ENCODE measurements around the gene NCAN.
"Not testable (repeated sequence)": the region's sequence is repeated elsewhere in the genome, so short reads cannot be mapped to it uniquely, and the experiment has no call there.

NCAN gene

DNA sequence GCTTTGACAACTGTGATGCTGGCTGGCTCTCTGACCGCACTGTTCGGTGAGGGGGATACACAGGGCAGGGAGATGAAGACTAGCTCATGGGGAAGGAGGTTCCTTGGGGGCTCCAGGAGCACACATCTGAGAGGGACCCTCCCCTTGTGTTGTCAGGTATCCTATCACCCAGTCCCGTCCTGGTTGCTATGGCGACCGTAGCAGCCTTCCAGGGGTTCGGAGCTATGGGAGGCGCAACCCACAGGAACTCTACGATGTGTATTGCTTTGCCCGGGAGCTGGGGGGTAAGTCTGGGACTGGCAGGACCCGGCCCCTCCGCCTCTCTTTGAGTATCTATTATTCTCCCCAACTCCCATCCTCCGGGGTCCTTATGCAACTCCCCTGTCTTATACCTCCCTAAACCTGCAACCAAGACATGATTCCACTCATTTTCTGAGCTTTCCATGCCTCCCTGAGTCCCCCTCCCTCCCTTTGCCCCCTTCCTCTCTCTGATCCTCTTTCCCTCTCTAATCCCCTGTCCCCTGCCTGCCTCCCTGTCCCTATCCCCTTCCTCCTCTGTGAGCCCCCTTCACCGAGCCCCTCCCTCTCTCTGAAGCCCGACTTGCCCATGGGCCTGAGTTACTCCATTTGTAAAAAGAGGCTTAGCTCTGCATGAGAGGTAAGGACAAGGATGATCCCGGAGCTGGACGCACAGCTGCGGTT lies 12.5 kb downstream of the NCAN start:
- DNase-seq (ENCODE audit: low spot score) = no peak

DNA sequence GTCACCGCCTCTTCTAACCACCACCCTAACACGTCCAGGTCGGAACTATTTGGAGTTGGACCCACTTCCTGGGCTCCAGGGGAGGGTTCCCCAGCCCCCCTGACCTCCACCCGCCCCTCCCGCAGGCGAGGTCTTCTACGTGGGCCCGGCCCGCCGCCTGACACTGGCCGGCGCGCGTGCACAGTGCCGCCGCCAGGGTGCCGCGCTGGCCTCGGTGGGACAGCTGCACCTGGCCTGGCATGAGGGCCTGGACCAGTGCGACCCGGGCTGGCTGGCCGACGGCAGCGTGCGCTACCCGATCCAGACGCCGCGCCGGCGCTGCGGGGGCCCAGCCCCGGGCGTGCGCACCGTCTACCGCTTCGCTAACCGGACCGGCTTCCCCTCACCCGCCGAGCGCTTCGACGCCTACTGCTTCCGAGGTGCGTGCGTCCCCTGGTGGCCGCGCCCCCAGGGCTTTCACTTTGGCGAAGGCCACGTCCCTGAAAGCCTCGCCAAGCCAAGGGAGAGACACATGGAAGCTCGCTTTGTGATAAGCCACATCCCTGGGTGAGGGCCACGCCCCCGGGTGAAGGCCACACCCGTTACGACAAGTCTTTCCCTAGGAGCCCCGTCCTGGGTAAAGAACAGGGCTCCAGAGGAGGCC lies 13.2 kb downstream of the NCAN start:
- peak; percentile 93 for DNase-seq (ENCODE audit: low spot score)

DNA sequence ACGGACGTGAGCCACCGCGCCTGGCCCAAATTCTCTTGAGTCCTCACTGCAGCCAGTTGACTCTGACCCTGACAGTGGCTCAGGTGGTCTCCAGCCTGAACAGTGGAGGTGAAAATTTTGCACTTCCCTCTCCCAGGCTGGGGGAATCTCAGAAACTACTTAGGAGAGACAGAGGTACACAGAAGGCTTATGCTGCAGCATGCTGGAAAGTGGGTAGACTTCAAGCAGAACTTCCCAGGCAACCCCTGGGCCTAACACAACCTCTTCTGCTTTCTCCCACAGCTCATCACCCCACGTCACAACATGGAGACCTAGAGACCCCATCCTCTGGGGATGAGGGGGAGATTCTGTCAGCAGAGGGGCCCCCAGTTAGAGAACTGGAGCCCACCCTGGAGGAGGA lies 14.4 kb downstream of the NCAN start:
- DNase-seq (ENCODE audit: low spot score) = no peak

DNA sequence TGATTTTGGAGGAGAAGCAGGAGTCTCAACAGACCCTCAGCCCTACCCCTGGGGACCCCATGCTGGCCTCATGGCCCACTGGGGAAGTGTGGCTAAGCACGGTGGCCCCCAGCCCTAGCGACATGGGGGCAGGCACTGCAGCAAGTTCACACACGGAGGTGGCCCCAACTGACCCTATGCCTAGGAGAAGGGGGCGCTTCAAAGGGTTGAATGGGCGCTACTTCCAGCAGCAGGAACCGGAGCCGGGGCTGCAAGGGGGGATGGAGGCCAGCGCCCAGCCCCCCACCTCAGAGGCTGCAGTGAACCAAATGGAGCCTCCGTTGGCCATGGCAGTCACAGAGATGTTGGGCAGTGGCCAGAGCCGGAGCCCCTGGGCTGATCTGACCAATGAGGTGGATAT lies 14.9 kb downstream of the NCAN start:
- DNase-seq (ENCODE audit: low spot score) = no peak

DNA sequence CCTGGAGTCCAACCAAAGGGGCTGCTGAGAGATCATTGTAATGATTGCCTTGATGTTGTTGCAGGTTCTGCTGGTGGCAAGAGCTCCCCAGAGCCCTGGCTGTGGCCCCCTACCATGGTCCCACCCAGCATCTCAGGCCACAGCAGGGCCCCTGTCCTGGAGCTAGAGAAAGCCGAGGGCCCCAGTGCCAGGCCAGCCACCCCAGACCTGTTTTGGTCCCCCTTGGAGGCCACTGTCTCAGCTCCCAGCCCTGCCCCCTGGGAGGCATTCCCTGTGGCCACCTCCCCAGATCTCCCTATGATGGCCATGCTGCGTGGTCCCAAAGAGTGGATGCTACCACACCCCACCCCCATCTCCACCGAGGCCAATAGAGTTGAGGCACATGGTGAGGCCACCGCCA lies 15.5 kb downstream of the NCAN start:
- no peak for DNase-seq (ENCODE audit: low spot score)

DNA sequence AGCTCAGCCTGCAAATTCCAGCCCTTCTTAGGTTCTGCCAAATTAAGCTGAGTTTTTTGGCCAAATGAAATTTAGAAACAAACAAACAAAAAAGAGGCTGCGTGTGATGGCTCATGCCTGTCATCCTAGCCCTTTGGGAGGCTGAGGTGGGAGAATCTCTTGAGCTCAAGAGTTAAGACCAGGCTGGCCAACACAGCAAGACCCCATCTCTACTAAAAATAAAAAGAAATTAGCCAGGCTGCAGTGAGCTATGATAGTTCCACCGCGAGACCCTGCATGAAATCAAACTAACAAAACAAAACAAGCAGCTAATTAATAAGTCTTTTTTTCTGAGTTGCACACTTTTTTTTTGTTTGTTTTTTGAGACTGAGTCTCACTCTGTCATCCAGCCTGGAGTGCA lies 17.9 kb downstream of the NCAN start:
- DNase-seq (ENCODE audit: low spot score) = no peak

DNA sequence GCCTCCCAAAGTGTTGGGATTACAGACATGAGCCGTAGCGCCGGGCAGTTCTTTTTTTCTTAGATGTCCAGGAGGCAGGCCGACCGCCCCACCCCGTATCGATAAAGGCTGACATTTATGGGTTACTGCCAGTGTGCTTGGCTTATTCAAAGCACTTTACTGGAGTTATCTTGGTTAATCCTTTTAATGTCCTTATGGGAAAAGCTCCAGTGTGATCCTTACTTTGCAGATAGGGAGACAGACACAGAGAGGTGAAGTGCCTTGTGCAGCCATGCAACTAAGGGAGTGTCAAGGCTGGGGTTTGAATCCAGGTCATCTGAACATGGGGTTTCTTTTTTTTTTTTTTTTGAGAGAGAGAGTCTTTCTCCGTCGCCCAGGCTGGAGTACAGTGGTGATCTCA lies 19.2 kb downstream of the NCAN start:
- no peak for DNase-seq (ENCODE audit: low spot score)

DNA sequence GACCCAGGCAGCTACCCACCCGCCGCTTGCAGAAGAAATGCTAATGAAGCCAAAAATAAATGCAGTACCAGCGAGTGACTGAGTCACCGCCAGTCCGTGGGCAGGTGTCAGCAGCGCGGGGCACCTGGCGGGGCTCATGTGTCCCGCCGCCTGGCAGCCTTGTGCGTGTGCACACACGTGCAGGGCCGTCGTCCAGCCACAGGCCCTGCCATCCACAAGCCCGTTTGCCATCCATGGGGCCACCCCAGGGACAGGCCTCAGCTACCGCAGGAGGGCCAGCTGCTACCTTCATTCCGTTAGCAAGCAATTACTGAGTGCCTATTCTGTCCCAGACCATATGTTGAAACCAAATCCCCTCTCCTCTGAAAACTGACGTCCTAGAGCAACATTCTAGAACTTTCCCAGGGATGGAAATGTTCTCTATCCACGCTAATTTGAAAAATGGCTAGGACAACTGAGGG lies 20.5 kb downstream of the NCAN start:
- no peak for DNase-seq (ENCODE audit: low spot score)

DNA sequence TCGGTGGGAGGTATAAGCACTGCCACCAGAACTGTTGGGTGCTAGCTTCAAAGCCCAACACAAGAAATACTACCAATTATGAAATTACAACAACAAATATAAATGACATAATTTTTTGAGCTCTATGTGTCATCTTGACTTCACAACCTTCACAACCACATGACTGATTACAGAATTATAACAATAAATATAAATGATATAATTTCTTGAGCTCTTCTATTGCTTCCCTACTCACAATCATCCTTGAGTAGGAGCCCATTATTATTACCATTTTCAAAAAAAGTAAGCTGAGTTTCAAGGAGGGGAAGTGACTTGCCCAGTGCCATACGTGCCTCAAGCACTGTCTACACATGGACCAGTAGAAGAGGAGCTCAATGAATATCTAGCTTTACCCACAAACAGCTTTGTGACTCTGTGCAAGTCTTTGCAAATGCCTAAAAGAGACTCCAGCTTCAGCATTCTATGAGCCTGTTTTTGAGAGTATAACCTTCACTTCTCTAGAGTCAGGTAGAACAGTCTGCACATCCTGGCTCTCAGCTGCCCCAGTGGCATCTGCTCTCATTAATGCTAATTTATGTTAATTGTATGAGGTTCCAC lies 22.6 kb downstream of the NCAN start:
- DNase-seq (ENCODE audit: low spot score) = no peak

DNA sequence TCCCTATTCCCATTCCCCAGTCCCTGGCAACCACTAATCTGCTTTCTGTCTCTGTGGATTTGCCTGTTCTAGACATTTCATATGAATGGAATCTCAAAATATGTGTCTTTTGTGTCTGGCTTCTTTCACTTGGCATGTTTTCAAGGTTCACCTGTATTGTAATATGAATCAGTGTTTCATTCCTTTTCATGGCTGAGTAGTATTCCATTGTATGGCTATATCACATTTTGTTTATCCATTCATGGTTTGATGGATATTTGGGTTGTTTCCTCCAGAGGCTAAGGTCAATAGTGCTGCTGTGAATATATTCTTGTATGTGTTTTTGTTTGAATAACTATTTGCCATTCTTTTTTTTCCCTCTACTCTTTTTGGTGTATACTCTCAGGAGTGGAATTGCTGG lies 24.4 kb downstream of the NCAN start:
- no peak for DNase-seq (ENCODE audit: low spot score)

DNA sequence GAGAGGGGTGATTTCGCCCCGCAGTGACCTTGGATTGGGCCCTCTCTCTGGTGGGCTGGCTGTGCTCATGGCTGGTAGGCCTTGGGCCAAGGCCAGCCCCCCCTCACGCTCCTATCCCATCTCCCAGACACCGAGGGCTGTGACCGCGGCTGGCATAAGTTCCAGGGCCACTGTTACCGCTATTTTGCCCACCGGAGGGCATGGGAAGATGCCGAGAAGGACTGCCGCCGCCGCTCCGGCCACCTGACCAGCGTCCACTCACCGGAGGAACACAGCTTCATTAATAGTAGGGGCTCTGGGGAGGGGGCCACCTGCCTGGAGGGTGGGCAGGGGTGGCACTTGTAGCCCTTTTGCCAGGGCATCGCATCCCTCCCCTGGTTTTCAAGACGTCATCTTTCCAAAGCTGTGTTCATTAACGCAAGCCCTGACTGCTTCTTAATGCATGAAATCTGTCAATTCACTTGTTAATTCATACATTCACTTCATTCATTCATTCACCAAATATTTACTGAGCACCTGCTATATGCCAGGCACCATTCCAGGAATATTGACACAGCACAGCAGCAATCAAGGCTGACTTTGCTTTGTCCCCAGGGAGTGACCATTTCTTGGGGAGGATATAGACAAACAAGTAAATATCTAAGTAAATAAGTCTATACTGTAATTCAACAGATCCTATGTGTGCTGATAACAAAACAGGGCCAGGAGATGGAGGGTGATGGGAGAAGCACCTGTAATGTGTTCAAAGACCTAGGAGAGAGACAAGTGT lies 26.6 kb downstream of the NCAN start:
- no peak for DNase-seq (ENCODE audit: low spot score)

DNA sequence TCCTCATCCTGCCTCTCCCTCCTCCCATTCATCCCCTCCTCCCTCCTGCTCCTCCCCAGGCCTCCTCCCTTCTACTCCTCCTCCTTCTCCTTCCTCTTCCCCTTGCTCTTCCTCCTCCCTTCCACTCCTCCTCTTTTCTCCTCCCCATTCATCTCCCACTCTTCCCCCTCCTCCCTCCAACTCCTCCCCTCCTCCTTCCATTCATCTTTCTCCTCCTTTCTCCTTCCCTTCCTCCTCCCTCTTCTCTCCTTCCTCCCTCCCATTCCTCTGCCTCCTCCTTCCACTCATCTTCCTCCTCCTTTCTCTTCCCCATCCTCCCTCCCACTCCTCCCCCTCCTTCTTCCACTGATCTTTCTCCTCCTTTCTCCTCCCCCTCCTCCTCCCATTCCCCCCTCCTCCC lies 27.9 kb downstream of the NCAN start:
- DNase-seq (ENCODE audit: low spot score) = no peak

DNA sequence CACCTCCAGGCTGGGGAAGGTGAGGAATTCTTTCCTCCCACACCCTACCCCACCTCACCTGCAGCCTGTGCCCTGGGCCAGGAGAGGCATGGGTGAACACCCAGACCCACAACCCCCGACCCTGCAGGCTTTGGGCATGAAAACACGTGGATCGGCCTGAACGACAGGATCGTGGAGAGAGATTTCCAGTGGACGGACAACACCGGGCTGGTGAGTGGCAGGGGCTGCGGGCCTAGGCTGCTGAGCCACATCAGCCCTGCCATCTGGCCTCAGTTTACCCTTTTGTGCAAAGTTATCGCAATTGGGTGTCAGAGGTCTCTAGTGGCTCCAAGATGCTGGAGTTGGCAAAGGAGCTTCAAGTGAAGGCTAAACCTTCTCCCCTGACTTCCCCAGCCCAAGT lies 28.7 kb downstream of the NCAN start:
- DNase-seq (ENCODE audit: low spot score) = no peak

DNA sequence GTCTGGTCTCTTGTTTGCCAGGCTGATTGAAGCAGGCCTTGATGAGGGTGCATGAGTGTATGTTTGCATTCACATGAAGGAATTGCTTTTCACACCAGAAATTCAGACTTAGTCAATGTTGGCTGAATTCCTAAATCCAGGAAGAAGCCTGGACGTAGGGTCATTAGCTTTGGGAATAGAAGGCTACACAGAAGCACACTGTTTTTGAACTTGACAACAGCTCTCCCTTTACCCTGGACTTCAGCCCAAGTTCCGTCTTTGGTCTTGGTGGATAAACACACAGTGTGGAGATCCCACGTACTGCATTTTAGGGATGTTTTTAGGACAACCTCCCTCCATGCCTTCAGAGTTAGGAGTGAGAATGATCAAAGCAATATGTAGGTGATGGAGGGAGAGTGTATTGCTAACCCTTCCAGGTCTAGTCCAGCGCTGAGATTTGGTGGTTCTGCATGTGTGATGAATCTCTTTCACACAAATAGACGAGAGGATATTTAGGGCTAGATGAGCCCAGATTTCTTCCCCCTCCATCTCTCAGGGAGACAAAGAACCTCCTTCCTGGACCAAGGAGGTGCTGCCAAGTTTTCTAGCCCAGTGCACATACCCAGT lies 38.5 kb downstream of the NCAN start:
- no peak for DNase-seq (ENCODE audit: low spot score)

DNA sequence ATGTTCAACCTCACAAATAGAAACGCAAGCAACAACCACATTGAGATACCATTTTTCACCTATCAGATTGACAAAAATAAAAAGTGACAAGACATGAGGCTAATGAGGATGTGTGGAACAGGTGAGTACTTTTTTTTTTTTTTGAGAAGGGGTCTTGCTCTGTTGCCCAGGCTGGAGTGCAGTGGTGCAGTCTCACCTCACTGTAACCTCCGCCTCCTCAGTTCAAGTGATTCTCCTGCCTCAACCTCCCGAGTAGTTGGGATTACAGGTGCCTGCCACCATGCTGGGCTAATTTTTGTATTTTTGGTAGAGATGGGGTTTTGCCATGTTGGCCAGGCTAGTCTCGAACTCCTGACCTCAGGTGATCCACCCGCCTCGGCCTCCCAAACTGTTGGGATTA lies 41.7 kb downstream of the NCAN start:
- DNase-seq (ENCODE audit: low spot score) = not testable (repeated sequence)

DNA sequence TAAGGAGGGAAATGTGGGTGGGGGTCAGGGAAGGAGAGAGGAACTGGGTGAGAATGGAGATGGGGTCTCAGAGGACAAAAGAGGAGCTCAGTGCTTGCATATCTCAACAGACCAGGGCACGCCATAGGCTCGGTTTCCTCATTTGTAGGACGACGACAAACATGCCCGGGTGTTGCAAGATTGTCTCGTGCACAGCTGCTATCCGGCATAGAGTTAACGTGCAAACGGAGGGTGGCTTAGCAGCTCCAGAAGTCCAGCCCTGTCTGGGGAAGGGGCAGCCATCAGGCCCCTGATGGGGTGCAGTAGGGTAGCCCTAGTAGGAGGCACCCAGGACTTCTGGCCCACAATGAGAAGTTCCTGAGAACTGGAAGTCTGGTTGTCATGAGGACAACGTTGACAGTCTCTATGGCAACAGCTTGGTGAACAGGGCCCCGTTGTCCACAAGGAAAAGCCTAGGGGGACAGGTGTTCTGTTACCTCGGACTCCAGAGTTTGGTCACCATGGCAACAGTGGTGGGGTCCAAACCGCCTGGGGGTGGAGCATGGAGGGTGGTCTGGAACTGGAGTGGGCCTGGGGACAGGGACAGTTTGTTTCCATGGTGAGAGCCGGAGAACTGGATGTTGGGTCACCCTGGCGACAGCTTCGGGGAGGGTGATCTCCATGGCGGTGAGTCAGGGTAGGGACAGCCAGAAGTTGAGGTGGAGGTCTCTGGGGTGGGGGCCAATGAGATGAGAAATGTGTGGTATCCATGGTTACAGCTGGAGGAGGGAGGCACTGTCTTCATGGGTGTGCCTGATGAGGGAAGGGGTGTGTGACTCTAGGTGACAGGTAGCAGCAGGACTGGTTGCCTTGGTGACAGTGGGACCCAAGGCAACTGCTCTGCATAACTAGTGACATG lies 44.6 kb downstream of the NCAN start:
- peak; percentile 31 for DNase-seq (ENCODE audit: low spot score)

DNA sequence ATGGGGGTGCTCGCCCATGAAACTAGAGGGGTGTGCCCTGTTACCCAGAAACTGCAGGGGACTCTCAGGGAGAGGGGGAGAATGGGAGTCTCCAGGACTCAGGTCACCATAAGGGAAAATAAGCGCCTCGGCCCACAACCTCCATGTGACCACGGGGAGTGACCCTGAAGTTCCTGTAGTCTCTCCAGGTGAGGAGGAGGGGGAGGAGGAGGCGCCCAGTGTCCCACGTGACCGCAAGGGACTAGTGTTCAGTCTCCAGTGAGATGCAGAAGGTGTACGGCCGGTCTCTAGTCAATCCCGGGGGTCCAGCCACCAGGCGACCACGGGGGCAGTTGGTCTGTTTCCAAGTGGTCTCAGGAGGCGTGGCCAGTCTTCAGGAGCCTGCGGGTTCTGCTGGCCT lies 45.4 kb downstream of the NCAN start:
- DNase-seq (ENCODE audit: low spot score) = peak; percentile 25

DNA sequence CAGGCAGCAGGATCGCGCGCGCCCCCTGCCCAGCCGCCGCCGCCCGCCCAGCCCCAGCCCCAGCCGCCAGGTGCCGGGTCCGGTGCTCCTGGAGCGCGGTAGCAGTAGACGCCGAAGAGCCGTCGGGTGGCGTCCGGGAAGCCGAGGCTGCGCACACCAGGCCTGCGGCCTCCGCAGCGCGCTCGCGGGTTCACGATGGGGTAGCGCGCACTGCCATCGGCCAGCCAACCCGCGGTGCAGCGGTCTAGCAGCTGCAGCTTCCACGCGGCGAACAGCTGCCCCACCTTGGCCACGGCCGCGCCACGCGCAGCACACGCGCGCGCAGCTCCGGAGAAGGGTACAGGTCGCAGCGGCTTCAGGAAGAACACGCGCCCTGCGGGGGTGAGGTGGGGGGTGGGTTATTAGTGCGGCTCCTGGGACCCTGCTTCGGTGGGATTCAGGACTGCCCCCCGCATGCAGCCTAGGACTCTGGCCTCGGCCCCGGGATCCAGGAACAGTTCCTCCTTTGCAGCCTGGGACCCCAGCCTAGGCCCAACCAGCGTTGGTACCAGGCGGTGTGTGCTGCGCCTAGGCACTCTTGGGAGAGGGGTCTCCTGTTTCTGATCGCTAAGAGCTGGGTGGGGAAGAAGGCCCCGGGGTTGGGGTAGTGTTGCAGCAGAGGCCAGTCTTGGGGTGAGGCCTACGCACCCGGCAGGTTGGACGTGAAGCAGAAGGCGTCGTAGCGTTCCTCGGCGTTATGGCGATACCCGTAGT lies 46.3 kb downstream of the NCAN start:
- peak; percentile 34 for DNase-seq (ENCODE audit: low spot score)

DNA sequence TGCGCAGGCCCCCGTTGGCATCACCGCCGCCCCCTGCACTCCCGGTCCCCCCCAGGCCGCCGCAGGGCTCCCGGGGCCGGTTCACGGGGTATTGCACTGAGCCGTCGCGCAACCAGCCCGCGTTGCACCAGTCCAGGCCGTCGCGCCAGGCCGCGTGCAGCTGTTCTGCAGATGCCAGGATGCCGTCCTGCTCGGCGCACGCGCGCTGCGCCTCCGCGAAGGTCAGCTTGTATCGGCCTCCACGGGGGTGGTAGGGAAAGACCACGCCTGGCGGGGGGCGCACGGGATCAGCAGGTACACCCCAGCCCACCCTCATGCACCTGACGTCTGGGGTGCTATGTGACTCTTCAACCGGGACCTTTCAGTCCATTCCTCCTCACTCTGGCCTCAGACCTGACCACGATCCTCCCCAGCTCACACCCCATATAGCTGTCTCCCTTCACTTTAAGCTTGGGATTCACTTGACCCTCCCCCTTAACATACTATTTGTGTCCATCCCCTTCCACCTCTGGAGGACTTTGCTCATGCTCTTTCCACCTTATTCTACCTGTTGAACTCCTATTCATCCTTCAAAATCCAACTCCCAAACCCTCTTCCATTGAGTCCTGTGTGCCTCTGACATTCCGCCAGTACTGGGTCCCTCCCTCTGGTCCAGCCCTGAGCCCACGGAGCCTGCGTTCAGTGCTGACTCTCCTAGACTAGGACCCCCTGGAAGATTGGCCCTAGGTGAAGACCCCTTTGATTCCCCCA lies 47.0 kb downstream of the NCAN start:
- DNase-seq (ENCODE audit: low spot score) = peak; percentile 33

DNA sequence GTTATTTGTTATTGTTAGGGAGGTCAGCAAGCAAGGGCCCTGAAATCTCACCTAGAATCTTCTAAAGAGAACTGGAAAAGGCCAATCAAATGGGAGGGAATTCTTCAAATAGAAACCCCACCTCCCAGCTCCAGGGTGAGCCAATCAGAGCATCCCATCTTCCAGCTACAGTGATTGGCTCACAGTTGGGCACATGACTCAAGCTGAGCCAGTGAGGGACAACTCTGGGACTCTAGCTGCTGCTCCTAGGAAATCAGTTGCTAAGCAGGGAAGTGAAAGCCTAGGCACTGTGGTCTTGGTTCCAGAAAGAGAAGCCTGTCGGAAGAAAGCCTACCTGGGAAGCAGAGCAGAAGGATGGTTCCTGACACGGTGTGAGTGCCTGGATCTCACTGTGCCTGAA lies 48.0 kb downstream of the NCAN start:
- peak; percentile 58 for DNase-seq (ENCODE audit: low spot score)
